CD8-positive, alpha-beta memory T cell (primary cell): ENCODE measurements around the gene AP1S3. TPM values are rescaled to one million over a fixed set of nuclear protein-coding genes. Genes with fewer than 3 reads are reported as not detected.
A peak's percentile ranks its signal among the peaks of the same experiment; 100 is the strongest.
"Not testable (repeated sequence)": the region's sequence is repeated elsewhere in the genome, so short reads cannot be mapped to it uniquely, and the experiment has no call there.

Experiments
- CTCF ChIA-PET: fragments of 350-600 bp; sonication (Branson Sonifier 250); formaldehyde crosslinking; loops from one replicate; lab custom pipeline; 2021; ENCODE audit warnings: antibody characterized with exemption; lab: Charles Lee
- POLR2A ChIA-PET: fragments of 350-600 bp; sonication (Branson Sonifier 250); formaldehyde crosslinking; loops from one replicate; lab custom pipeline; 2021; ENCODE audit warnings: antibody characterized with exemption; lab: Charles Lee
- DNase-seq, 5 donors: peaks; one replicate each; pipeline versions ENCODE4 v3.0.0 to v3.0.0-alpha.2; 2020 to 2022; ENCODE audit warnings: mixed read lengths in 1 of 5
- H3K27ac ChIP-seq: one replicate; pipeline ENCODE4 v1.7.0; 2013; ENCODE audit warnings: low read depth, mild to moderate bottlenecking, low read length, moderate library complexity
- H3K27me3 ChIP-seq: 2 replicates; pipeline ENCODE4 v1.7.0; 2013; ENCODE audit warnings: low read length, mild to moderate bottlenecking; ENCODE audit not compliant: insufficient read depth, poor library complexity, severe bottlenecking
- H3K36me3 ChIP-seq: 2 replicates; pipeline ENCODE4 v1.7.0; 2013; ENCODE audit warnings: mild to moderate bottlenecking, low read length, moderate library complexity; ENCODE audit not compliant: insufficient read depth
- H3K4me1 ChIP-seq: 2 replicates; pipeline ENCODE4 v1.7.0; 2013; ENCODE audit warnings: mild to moderate bottlenecking, low read length, moderate library complexity; ENCODE audit not compliant: insufficient read depth
- H3K4me3 ChIP-seq: 2 replicates; pipeline ENCODE4 v1.7.0; 2013; ENCODE audit warnings: mild to moderate bottlenecking, low read length
- H3K9me3 ChIP-seq: 2 replicates; pipeline ENCODE4 v1.7.0; 2013; ENCODE audit warnings: mild to moderate bottlenecking, low read length
- H3K27ac Mint-ChIP-seq, 8 donors: one replicate each; pipeline ENCODE4 v1.8.0; 2020 to 2021; ENCODE audit warnings: mixed read lengths in 8 of 8, mild to moderate bottlenecking in 6 of 8, inconsistent platforms in 3 of 8, moderate library complexity in 3 of 8
- H3K27me3 Mint-ChIP-seq, 2 donors: one replicate each; pipeline ENCODE4 v1.8.0; 2020 to 2021; ENCODE audit warnings: mixed read lengths in 2 of 2, mild to moderate bottlenecking in 1 of 2, moderate library complexity in 1 of 2
- H3K36me3 Mint-ChIP-seq, 3 donors: one replicate each; pipeline ENCODE4 v1.8.0; 2020 to 2021; ENCODE audit warnings: mixed read lengths in 3 of 3, inconsistent platforms in 1 of 3, mild to moderate bottlenecking in 1 of 3
- H3K4me1 Mint-ChIP-seq, 3 donors: one replicate each; pipeline ENCODE4 v1.8.0; 2020 to 2021; ENCODE audit warnings: mixed read lengths in 3 of 3, inconsistent platforms in 1 of 3, mild to moderate bottlenecking in 1 of 3
- H3K4me3 Mint-ChIP-seq, 7 donors: one replicate each; pipeline ENCODE4 v1.8.0; 2020 to 2021; ENCODE audit warnings: mixed read lengths in 7 of 7, mild to moderate bottlenecking in 6 of 7, moderate library complexity in 4 of 7, inconsistent platforms in 2 of 7
- H3K9me3 Mint-ChIP-seq, 5 donors: one replicate each; pipeline ENCODE4 v1.8.0; 2020 to 2022; ENCODE audit warnings: mixed read lengths in 5 of 5, mild to moderate bottlenecking in 3 of 5, moderate library complexity in 2 of 5, inconsistent platforms in 1 of 5
- polyA plus RNA-seq: library from polyadenylated mRNA; unstranded; fragments of 300-500 nt; fragmentation: Illumina TruSeq; gene quantifications from one replicate; pipeline ENCODE4 v1.2.3, GENCODE V29; 2021
- total RNA-seq, 2 experiments: library from RNA; stranded (reverse); gene quantifications; one replicate each; pipeline ENCODE4 v1.2.3, GENCODE V29; 2021

AP1S3 gene
- total and polyA plus RNA-seq, 3 experiments from 2014 or later: 3.9 to 16.9 (median 15.4) TPM

- Histone ChIP-seq H3K27ac (no peak overlapping the region), H3K4me3 (no peak overlapping the region), H3K27me3 (no peaks in the 10 kb centered on the region), H3K9me3 (no peaks in the 10 kb centered on the region), H3K4me1 (peaks cover 17% of the 10 kb centered on the region), H3K36me3 (no peaks in the 10 kb centered on the region)
- Mint-ChIP-seq H3K27me3 (no peaks in the 10 kb centered on the region), H3K36me3 (peaks cover 0 to 5% (median 0%) of the 10 kb centered on the region in 3 donors), H3K27ac (no peak overlapping the region), H3K4me1 (peaks cover 28 to 37% (median 33%) of the 10 kb centered on the region in 3 donors), H3K4me3 (no peak overlapping the region), H3K9me3 (no peaks in the 10 kb centered on the region)
- ChIA-PET POLR2A (no interaction called here), CTCF (interaction anchor here (1.3 to 1.6 kb wide), 2 partner anchors 11 to 37 kb away, joined by 3 to 5 read pairs; no protein-coding TSS in a partner anchor)
- no peak for DNase-seq
These were observed 72.6 kb downstream of the AP1S3 start for GRCh38 chr2:223764796-223765195.

GRCh38 chr2:223762853-223763252 is 74.5 kb downstream of the AP1S3 start:
- no peaks in the 10 kb centered on the region for H3K27me3 ChIP-seq
- peak overlapping the region in 7 of 8 donors; percentile 28 to 96 (median 82) for H3K27ac Mint-ChIP-seq
- H3K27ac ChIP-seq: no peak overlapping the region
- no peaks in the 10 kb centered on the region for H3K27me3 Mint-ChIP-seq
- H3K4me3 Mint-ChIP-seq: peak overlapping the region in 2 of 7 donors; percentile 10 to 29
- ChIA-PET POLR2A (no interaction called here), CTCF (interaction anchor here (2.5 to 3.6 kb wide), 2 partner anchors 35 to 36 kb away, joined by 7 to 29 read pairs; no protein-coding TSS in a partner anchor)
- H3K4me1 Mint-ChIP-seq: peaks cover 25 to 42% (median 29%) of the 10 kb centered on the region in 3 donors
- no peak overlapping the region for H3K4me3 ChIP-seq
- no peak for DNase-seq
- H3K9me3 Mint-ChIP-seq: no peaks in the 10 kb centered on the region
- no peaks in the 10 kb centered on the region for H3K9me3 ChIP-seq
- peaks cover 0 to 5% (median 0%) of the 10 kb centered on the region in 3 donors for H3K36me3 Mint-ChIP-seq
- peaks cover 17% of the 10 kb centered on the region for H3K4me1 ChIP-seq
- no peaks in the 10 kb centered on the region for H3K36me3 ChIP-seq

- Histone ChIP-seq H3K4me1 (peaks cover 17% of the 10 kb centered on the region), H3K27ac (peak overlapping the region; percentile 57), H3K4me3 (peak overlapping the region; percentile 4)
- peaks cover 25 to 42% (median 29%) of the 10 kb centered on the region in 3 donors for H3K4me1 Mint-ChIP-seq
- H3K36me3 ChIP-seq, H3K9me3 ChIP-seq, H3K27me3 Mint-ChIP-seq, H3K36me3 Mint-ChIP-seq, H3K27me3 ChIP-seq, H3K9me3 Mint-ChIP-seq: not testable (repeated sequence)
- DNase-seq: peak in 1 of 5 donors; percentile 10
- POLR2A ChIA-PET: interaction anchor here (0.6 kb wide), 1 partner anchor 183 kb away, joined by 3 read pairs; the partner anchor contains the start of gene WDFY1
- H3K4me3 Mint-ChIP-seq: peak overlapping the region in 6 of 7 donors; percentile 49 to 92 (median 77)
- CTCF ChIA-PET: interaction anchor here (0.6 to 3.6 kb wide), 13 partner anchors 14 to 208 kb away, joined by 3 to 29 read pairs (median 4); no protein-coding TSS in a partner anchor
- H3K27ac Mint-ChIP-seq: peak overlapping the region; percentile 92 to 99 (median 97)
These were observed 75.6 kb downstream of the AP1S3 start for GRCh38 chr2:223761746-223762145.

- DNase-seq: peak in 4 of 5 donors; percentile 51 to 88 (median 62)
- Mint-ChIP-seq H3K27ac (peak overlapping the region; percentile 92 to 99 (median 97)), H3K4me3 (peak overlapping the region; percentile 49 to 92 (median 74)), H3K27me3 (no peaks in the 10 kb centered on the region), H3K4me1 (peaks cover 25 to 42% (median 29%) of the 10 kb centered on the region in 3 donors), H3K36me3 (no peaks in the 10 kb centered on the region), H3K9me3 (no peaks in the 10 kb centered on the region)
- H3K36me3 ChIP-seq: no peaks in the 10 kb centered on the region
- peak overlapping the region; percentile 57 for H3K27ac ChIP-seq
- CTCF ChIA-PET: interaction anchor here (0.7 to 3.6 kb wide), 21 partner anchors 10 to 824 kb away, joined by 3 to 29 read pairs (median 3); partner anchors contain the start of gene CUL3
- POLR2A ChIA-PET: interaction anchor here (0.5 to 0.8 kb wide), 4 partner anchors 42 to 824 kb away, joined by 3 read pairs; partner anchors contain the start of genes CUL3, MRPL44 and WDFY1
- H3K9me3 ChIP-seq: no peaks in the 10 kb centered on the region
- H3K4me3 ChIP-seq: peak overlapping the region; percentile 4
- H3K27me3 ChIP-seq: no peaks in the 10 kb centered on the region
- peaks cover 17% of the 10 kb centered on the region for H3K4me1 ChIP-seq
These were observed 76.4 kb downstream of the AP1S3 start for GRCh38 chr2:223760838-223761502.

GRCh38 chr2:223759569-223760430 is 77.6 kb downstream of the AP1S3 start:
- POLR2A ChIA-PET: interaction anchor here (0.7 kb wide), 1 partner anchor 79 kb away, joined by 3 read pairs; no protein-coding TSS in a partner anchor

GRCh38 chr2:223758131-223758840 is 79.1 kb downstream of the AP1S3 start:
- Mint-ChIP-seq H3K9me3 (no peaks in the 10 kb centered on the region), H3K4me3 (no peak overlapping the region), H3K4me1 (peaks cover 25 to 42% (median 29%) of the 10 kb centered on the region in 3 donors), H3K27ac (peak overlapping the region in 3 of 8 donors; percentile 23 to 99 (median 78)), H3K27me3 (no peaks in the 10 kb centered on the region), H3K36me3 (no peaks in the 10 kb centered on the region)
- H3K36me3 ChIP-seq: no peaks in the 10 kb centered on the region
- H3K4me3 ChIP-seq: no peak overlapping the region
- ChIA-PET CTCF (interaction anchor here (0.8 kb wide), 1 partner anchor 31 kb away, joined by 3 read pairs; no protein-coding TSS in a partner anchor), POLR2A (no interaction called here)
- no peak for DNase-seq
- H3K27ac ChIP-seq: no peak overlapping the region
- no peaks in the 10 kb centered on the region for H3K9me3 ChIP-seq
- no peaks in the 10 kb centered on the region for H3K27me3 ChIP-seq
- peaks cover 17% of the 10 kb centered on the region for H3K4me1 ChIP-seq

More at GRCh38 chr2:223759569-223760430, 77.6 kb downstream of the AP1S3 start:
- Histone ChIP-seq H3K27ac (peak overlapping the region; percentile 57), H3K27me3 (no peaks in the 10 kb centered on the region), H3K4me1 (peaks cover 17% of the 10 kb centered on the region), H3K9me3 (no peaks in the 10 kb centered on the region), H3K36me3 (no peaks in the 10 kb centered on the region), H3K4me3 (no peak overlapping the region)
- Mint-ChIP-seq H3K4me3 (peak overlapping the region; percentile 49 to 92 (median 74)), H3K36me3 (no peaks in the 10 kb centered on the region), H3K4me1 (peaks cover 25 to 42% (median 29%) of the 10 kb centered on the region in 3 donors), H3K27me3 (no peaks in the 10 kb centered on the region), H3K27ac (peak overlapping the region; percentile 92 to 99 (median 97)), H3K9me3 (no peaks in the 10 kb centered on the region)
- no peak for DNase-seq
- CTCF ChIA-PET: interaction anchor here (0.9 to 1.6 kb wide), 4 partner anchors 38 to 198 kb away, joined by 3 to 4 read pairs (median 3); no protein-coding TSS in a partner anchor

- Histone ChIP-seq H3K27ac (no peak overlapping the region), H3K9me3 (no peaks in the 10 kb centered on the region)
- H3K27ac Mint-ChIP-seq: no peak overlapping the region
These were observed 83.4 kb downstream of the AP1S3 start for GRCh38 chr2:223753940-223754339.

More at GRCh38 chr2:223753940-223754339, 83.4 kb downstream of the AP1S3 start:
- no peak for DNase-seq
- no peak overlapping the region for H3K4me3 Mint-ChIP-seq
- peaks cover 0 to 3% (median 0%) of the 10 kb centered on the region in 3 donors for H3K4me1 Mint-ChIP-seq
- no peaks in the 10 kb centered on the region for H3K36me3 ChIP-seq
- H3K4me1 ChIP-seq: no peaks in the 10 kb centered on the region
- ChIA-PET POLR2A (no interaction called here), CTCF (no interaction called here)
- H3K27me3 Mint-ChIP-seq: peaks cover 8 to 12% of the 10 kb centered on the region in 2 donors
- H3K4me3 ChIP-seq: no peak overlapping the region
- H3K9me3 Mint-ChIP-seq: no peaks in the 10 kb centered on the region
- peaks cover 0 to 4% (median 3%) of the 10 kb centered on the region in 3 donors for H3K36me3 Mint-ChIP-seq
- H3K27me3 ChIP-seq: no peaks in the 10 kb centered on the region
